HEK293 (cell line): ENCODE measurements around the gene BTD.

ENCODE experiments used
- CTCF ChIA-PET: fragments of 350-600 bp; formaldehyde crosslinking; extraction: SDS; loops from one replicate; lab custom pipeline; 2021; ENCODE audit warnings: antibody characterized with exemption; lab: Yijun Ruan, JAX
- POLR2A ChIA-PET: fragments of 300-600 bp; formaldehyde crosslinking; extraction: SDS; loops from one replicate; lab custom pipeline; 2020; ENCODE audit warnings: antibody characterized with exemption, inconsistent platforms; lab: Yijun Ruan, JAX
- H3K27ac ChIP-seq: fragments of 200-500 bp; sonication (Bioruptor generic); 2 replicates; pipeline ENCODE4 v1.5.1; 2014; ENCODE audit warnings: low read depth, low read length, control low read depth, inconsistent platforms; ENCODE audit errors: extremely low read depth
- H3K36me3 ChIP-seq, 2 experiments: fragments of 200-500 bp in 1 of 2; sonication (Bioruptor generic) in 1 of 2; 1 replicate in 1 of 2; 2 replicates in 1 of 2; pipeline ENCODE4 v1.5.1; 2014 to 2017; ENCODE audit warnings: inconsistent platforms in 2 of 2, low read length in 2 of 2; ENCODE audit not compliant: control insufficient read depth in 2 of 2, insufficient read depth in 1 of 2
- H3K4me1 ChIP-seq: fragments of 200-500 bp; sonication (Bioruptor generic); 2 replicates; pipeline ENCODE4 v1.5.1; 2014; ENCODE audit warnings: mild to moderate bottlenecking, low read length, inconsistent platforms; ENCODE audit not compliant: control insufficient read depth, insufficient read depth
- H3K4me3 ChIP-seq: 2 replicates; pipeline ENCODE4 v1.5.1; 2011; ENCODE audit warnings: low read depth, mild to moderate bottlenecking, control low read depth, low read length, moderate library complexity
- H3K9me3 ChIP-seq: fragments of 200-500 bp; sonication (Bioruptor generic); 2 replicates; pipeline ENCODE4 v1.5.1; 2014; ENCODE audit warnings: low read depth, low read length, inconsistent platforms; ENCODE audit not compliant: control insufficient read depth, insufficient read depth
- IKZF3 ChIP-seq: fragments of 450-650 bp; IDR thresholded peaks from 2 replicates; pipeline ENCODE4 v1.5.0; 2018; ENCODE audit warnings: missing biosample characterization, mild to moderate bottlenecking, missing genetic modification characterization, moderate library complexity
- KLF10 ChIP-seq: fragments of 450-650 bp; IDR thresholded peaks from 2 replicates; pipeline ENCODE4 v1.5.1; 2018; ENCODE audit warnings: missing biosample characterization, mild to moderate bottlenecking, missing genetic modification characterization
- PRDM2 ChIP-seq: fragments of 450-650 bp; formaldehyde crosslinking; IDR thresholded peaks from 2 replicates; pipeline ENCODE4 v1.5.1; 2016; ENCODE audit warnings: missing biosample characterization, missing genetic modification characterization, borderline replicate concordance
- REPIN1 ChIP-seq: fragments of 450-650 bp; formaldehyde crosslinking; IDR thresholded peaks from 2 replicates; pipeline ENCODE4 v1.5.1; 2017; ENCODE audit warnings: missing biosample characterization, missing genetic modification characterization, low read depth
- TCF7L2 ChIP-seq: IDR thresholded peaks from 2 replicates; pipeline ENCODE4 v1.6.1; 2011; ENCODE audit warnings: low read depth, mild to moderate bottlenecking, inconsistent platforms, low read length, moderate library complexity, borderline replicate concordance
- ZBTB1 ChIP-seq: fragments of 450-650 bp; formaldehyde crosslinking; IDR thresholded peaks from 2 replicates; pipeline ENCODE4 v1.5.1; 2016; ENCODE audit warnings: missing biosample characterization, missing genetic modification characterization
- ZNF112 ChIP-seq: fragments of 450-650 bp; formaldehyde crosslinking; IDR thresholded peaks from 2 replicates; pipeline ENCODE4 v1.5.0; 2017; ENCODE audit warnings: missing biosample characterization, missing genetic modification characterization
- ZNF146 ChIP-seq: fragments of 450-650 bp; formaldehyde crosslinking; IDR thresholded peaks from 2 replicates; pipeline ENCODE4 v1.5.1; 2016; ENCODE audit warnings: missing biosample characterization, missing genetic modification characterization
- ZNF174 ChIP-seq: fragments of 450-650 bp; formaldehyde crosslinking; IDR thresholded peaks from 2 replicates; pipeline ENCODE4 v1.5.0; 2017; ENCODE audit warnings: missing biosample characterization, mild to moderate bottlenecking, missing genetic modification characterization
- ZNF324 ChIP-seq: fragments of 450-650 bp; formaldehyde crosslinking; IDR thresholded peaks from 2 replicates; pipeline ENCODE4 v1.5.1; 2016; ENCODE audit warnings: missing biosample characterization, missing genetic modification characterization
- ZNF404 ChIP-seq: fragments of 450-650 bp; formaldehyde crosslinking; IDR thresholded peaks from 2 replicates; pipeline ENCODE4 v1.5.1; 2017; ENCODE audit warnings: missing biosample characterization, missing genetic modification characterization
- ZNF426 ChIP-seq: fragments of 450-650 bp; formaldehyde crosslinking; IDR thresholded peaks from 2 replicates; pipeline ENCODE4 v1.5.1; 2017; ENCODE audit warnings: missing biosample characterization, missing genetic modification characterization, mild to moderate bottlenecking, inconsistent platforms, moderate library complexity
- ZNF433 ChIP-seq: fragments of 450-650 bp; formaldehyde crosslinking; IDR thresholded peaks from 2 replicates; pipeline ENCODE4 v1.5.1; 2016; ENCODE audit warnings: missing biosample characterization, missing genetic modification characterization, low read depth
- ZNF449 ChIP-seq: fragments of 450-650 bp; formaldehyde crosslinking; IDR thresholded peaks from 2 replicates; pipeline ENCODE4 v1.5.1; 2017; ENCODE audit warnings: missing biosample characterization, mild to moderate bottlenecking, missing genetic modification characterization, moderate library complexity
- ZNF501 ChIP-seq: fragments of 450-650 bp; formaldehyde crosslinking; IDR thresholded peaks from 2 replicates; pipeline ENCODE4 v1.5.1; 2016; ENCODE audit warnings: missing biosample characterization, missing genetic modification characterization
- ZNF549 ChIP-seq: fragments of 450-650 bp; IDR thresholded peaks from 2 replicates; pipeline ENCODE4 v1.5.1; 2018; ENCODE audit warnings: missing biosample characterization, missing genetic modification characterization, mild to moderate bottlenecking, inconsistent platforms, moderate library complexity
- ZNF555 ChIP-seq: fragments of 450-650 bp; formaldehyde crosslinking; conservative IDR thresholded peaks from 2 replicates; pipeline ENCODE4 v1.5.1; 2017; ENCODE audit warnings: missing biosample characterization, mild to moderate bottlenecking, missing genetic modification characterization, inconsistent platforms
- ZNF658 ChIP-seq: fragments of 450-650 bp; formaldehyde crosslinking; IDR thresholded peaks from 2 replicates; pipeline ENCODE4; 2016; ENCODE audit warnings: missing biosample characterization, missing genetic modification characterization
- ZNF76 ChIP-seq: fragments of 450-650 bp; formaldehyde crosslinking; IDR thresholded peaks from 2 replicates; pipeline ENCODE4; 2016; ENCODE audit warnings: low read depth, missing biosample characterization, missing genetic modification characterization, borderline replicate concordance
- ZNF777 ChIP-seq: fragments of 450-650 bp; formaldehyde crosslinking; IDR thresholded peaks from 2 replicates; pipeline ENCODE4 v1.5.1; 2017; ENCODE audit warnings: missing biosample characterization, missing genetic modification characterization, borderline replicate concordance
- ZNF791 ChIP-seq: fragments of 450-650 bp; formaldehyde crosslinking; IDR thresholded peaks from 2 replicates; pipeline ENCODE4 v1.5.1; 2016; ENCODE audit warnings: missing biosample characterization, missing genetic modification characterization

BTD gene

GRCh38 chr3:15666277-15666676 lies 64.7 kb downstream of the BTD start:
- TF ChIP-seq ZNF501 (tag by site-specific recombination), result no peak
- TF ChIP-seq ZNF777 (tag by site-specific recombination), result no peak
- TF ChIP-seq IKZF3 (tag by site-specific recombination), result no peak
- TF ChIP-seq ZNF174, result no peak
- TF ChIP-seq ZNF658 (tag by site-specific recombination), result no peak
- no peak for TF ChIP-seq TCF7L2
- TF ChIP-seq ZNF433, result no peak
- TF ChIP-seq ZNF555 (tag by site-specific recombination), result no peak
- no peak for TF ChIP-seq KLF10 (tag by site-specific recombination)
- no peak for TF ChIP-seq ZNF324 (tag by site-specific recombination)
- TF ChIP-seq ZNF449 (tag by site-specific recombination), result no peak
- TF ChIP-seq ZNF791 (tag by site-specific recombination), result no peak
- ChIA-PET POLR2A (no interaction called here), CTCF (interaction anchor here (0.6 kb wide), 1 partner anchor 42 kb away, joined by 3 read pairs; no protein-coding TSS in a partner anchor)
- Histone ChIP-seq H3K36me3 (peaks cover 0 to 25% of the 10 kb centered on the region in 2 experiments; a peak in 2 of 3 replicates), H3K9me3 (no peaks in the 10 kb centered on the region), H3K4me1 (no peaks in the 10 kb centered on the region), H3K4me3 (no peak overlapping the region), H3K27ac (no peak overlapping the region)

GRCh38 chr3:15667484-15667883 lies 65.9 kb downstream of the BTD start:
- H3K36me3 ChIP-seq, result peaks cover 0 to 33% of the 10 kb centered on the region in 2 experiments; a peak in 2 of 3 replicates
- TF ChIP-seq ZNF146 (tag by site-specific recombination) (no peak), ZNF426 (tag by site-specific recombination) (no peak), ZNF76 (tag by site-specific recombination) (no peak), ZNF404 (no peak), PRDM2 (tag by site-specific recombination) (no peak), ZNF549 (no peak), KLF10 (tag by site-specific recombination) (no peak), ZNF112 (no peak), ZBTB1 (no peak), REPIN1 (tag by site-specific recombination) (no peak)
- CTCF ChIA-PET, result no interaction called here
- H3K4me1 ChIP-seq, result no peaks in the 10 kb centered on the region
- POLR2A ChIA-PET, result no interaction called here
- H3K9me3 ChIP-seq, result no peaks in the 10 kb centered on the region
- no peak overlapping the region for H3K27ac ChIP-seq
- no peak overlapping the region for H3K4me3 ChIP-seq
